ENCODE data around the gene ZNF831. TPM values are rescaled to one million over a fixed set of nuclear protein-coding genes. Genes with fewer than 3 reads are reported as not detected.

Gene ZNF831
- polyA plus RNA-seq, 3 donors = 0.07 to 0.10 (median 0.07) TPM

DNA sequence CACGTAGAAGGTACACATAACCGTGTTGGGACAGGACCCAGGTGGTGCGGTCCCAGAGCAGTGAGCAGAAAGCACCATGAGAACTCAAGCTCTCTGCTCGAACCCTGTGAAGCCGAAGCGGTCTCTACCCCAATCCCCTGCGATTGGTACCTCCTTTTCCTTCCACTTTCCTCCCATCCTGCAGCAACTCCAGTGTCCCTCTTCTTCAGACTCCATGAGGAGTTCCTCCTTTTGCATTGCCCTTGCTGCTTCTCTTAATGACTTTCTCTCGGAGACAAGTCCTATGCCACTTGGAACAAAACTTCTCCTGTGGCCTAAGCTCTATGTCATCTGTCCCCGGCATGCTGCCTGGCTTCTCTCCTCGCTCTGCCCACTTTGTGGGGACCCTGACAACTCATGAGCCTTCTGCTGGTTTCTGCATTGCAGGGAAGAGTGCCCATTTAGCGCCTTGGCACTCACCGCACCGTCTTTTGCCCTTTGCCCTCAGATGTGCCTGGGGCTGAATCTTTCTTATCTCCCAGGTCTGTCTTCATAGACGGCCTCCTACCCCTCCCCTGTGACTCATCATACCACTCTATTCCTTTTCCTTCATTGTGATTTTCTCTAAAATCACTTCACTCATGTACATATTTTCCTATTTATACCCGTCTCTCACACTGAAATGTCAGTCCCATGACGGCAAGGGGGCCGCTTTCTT lies 9.2 kb upstream of the ZNF831 start:
- DNase-seq (ENCODE audit: low read depth in 3 of 3, low spot score in 2 of 3) = no peak

DNA sequence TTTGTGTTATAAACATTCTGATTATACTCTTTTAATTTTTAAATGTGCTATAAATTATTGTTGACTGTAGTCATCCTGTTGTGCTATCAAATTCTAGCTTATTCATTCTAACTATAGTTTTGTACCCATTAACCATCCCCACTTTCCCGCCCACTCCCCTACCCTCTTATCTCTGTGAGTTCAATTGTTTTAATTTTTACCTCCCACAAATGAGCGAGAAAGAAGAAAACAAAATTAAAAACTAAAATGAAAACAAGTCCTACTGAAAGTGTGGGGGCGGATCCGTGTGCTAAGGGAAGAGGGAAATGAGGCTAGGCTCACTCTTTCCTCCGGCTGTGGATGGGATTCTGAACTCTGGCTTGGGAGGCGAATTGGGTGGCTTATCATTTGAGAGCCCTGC lies 6.6 kb upstream of the ZNF831 start:
- DNase-seq (ENCODE audit: low read depth in 3 of 3, low spot score in 2 of 3) = no peak

GRCh38 chr20:59157531-59157930 lies 6.1 kb upstream of the ZNF831 start:
- no peak for DNase-seq (ENCODE audit: low read depth in 3 of 3, low spot score in 2 of 3)

GRCh38 chr20:59157961-59158541 lies 5.6 kb upstream of the ZNF831 start:
- DNase-seq (ENCODE audit: low read depth in 3 of 3, low spot score in 2 of 3) = no peak

GRCh38 chr20:59158673-59159072 lies 4.9 kb upstream of the ZNF831 start:
- no peak for DNase-seq (ENCODE audit: low read depth in 3 of 3, low spot score in 2 of 3)

GRCh38 chr20:59159091-59159490 lies 4.5 kb upstream of the ZNF831 start:
- DNase-seq (ENCODE audit: low read depth in 3 of 3, low spot score in 2 of 3) = no peak

GRCh38 chr20:59159493-59160376 lies 3.9 kb upstream of the ZNF831 start:
- DNase-seq (ENCODE audit: low read depth in 3 of 3, low spot score in 2 of 3) = no peak

GRCh38 chr20:59160389-59161115 lies 3.1 kb upstream of the ZNF831 start:
- no peak for DNase-seq (ENCODE audit: low read depth in 3 of 3, low spot score in 2 of 3)

DNA sequence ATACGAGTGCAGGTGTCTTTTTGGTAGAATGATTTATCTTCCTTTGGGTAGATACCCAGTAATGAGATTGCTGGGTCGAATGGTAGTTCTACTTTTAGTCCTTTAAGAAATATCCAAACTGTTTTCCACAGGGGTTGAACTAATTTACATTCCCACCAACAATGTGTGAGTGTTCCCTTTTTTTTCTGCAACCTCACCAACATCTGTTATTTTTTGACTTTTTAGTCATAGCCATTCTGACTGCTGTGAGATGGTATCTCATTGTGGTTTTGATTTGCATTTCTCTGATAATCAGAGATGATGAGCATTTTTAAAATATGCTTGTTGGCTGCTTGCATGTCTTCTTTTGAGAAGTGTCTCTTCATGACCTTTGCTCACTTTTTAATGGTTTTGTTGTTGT lies 1.9 kb upstream of the ZNF831 start:
- no peak for DNase-seq (ENCODE audit: low read depth in 3 of 3, low spot score in 2 of 3)

GRCh38 chr20:59164686-59165391 lies 1.2 kb downstream of the ZNF831 start:
- DNase-seq (ENCODE audit: low read depth in 3 of 3, low spot score in 2 of 3) = no peak

- no peak for DNase-seq (ENCODE audit: low read depth in 3 of 3, low spot score in 2 of 3)
These were observed 1.8 kb downstream of the ZNF831 start for GRCh38 chr20:59165396-59165795.

GRCh38 chr20:59165891-59166709 lies 2.5 kb downstream of the ZNF831 start:
- DNase-seq (ENCODE audit: low read depth in 3 of 3, low spot score in 2 of 3) = no peak

GRCh38 chr20:59170406-59171349 lies 7.1 kb downstream of the ZNF831 start:
- DNase-seq (ENCODE audit: low read depth in 3 of 3, low spot score in 2 of 3) = no peak

- DNase-seq (ENCODE audit: low read depth in 3 of 3, low spot score in 2 of 3) = no peak
These were observed 8.4 kb downstream of the ZNF831 start for GRCh38 chr20:59171986-59172385.

DNA sequence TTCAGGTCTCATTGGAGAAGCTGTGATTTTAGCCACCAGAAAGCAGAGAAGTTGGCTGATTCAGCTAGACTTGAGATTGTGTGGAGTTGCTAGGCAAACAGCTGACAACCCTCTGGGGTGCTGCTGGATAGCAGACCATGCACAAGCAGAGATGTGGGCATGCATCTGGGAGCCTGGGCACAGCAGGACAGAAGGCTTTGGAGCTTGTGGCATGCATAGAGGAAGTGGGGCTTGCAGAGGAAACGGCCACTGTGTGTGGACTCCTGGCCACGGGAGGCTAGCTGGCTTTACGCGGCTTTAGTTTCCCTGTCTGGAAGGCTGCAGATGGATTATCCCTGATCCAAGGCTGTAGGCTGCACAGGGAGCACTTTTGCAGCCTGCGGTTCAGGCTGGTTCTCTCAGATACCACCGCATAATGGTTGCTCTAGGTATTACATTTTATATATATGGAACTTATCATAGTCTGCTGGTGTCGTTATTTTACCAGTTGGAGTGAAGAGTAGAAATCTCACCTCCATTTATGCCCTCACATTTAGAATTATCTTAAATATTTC lies 10.4 kb downstream of the ZNF831 start:
- no peak for DNase-seq (ENCODE audit: low read depth in 3 of 3, low spot score in 2 of 3)

DNA sequence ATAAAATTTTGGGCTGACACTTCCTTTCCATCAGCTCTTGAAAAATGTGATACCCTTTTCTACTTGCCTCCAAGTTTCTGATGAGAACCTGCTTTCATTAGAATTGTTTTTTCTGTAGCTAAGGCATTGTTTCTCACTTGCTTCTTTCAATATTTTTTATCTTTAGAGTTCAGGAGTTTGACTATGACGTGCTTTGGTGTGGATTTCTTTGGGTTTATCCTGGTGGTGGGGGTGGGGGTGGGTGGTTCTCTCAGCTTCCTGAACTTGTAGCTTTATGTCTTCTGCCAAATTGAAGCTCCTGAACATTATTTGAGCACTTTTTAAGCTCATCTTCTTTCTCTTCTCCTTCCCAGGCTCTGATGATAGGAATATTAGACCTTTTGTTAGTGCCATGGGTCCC lies 11.4 kb downstream of the ZNF831 start:
- DNase-seq (ENCODE audit: low read depth in 3 of 3, low spot score in 2 of 3) = no peak

DNA sequence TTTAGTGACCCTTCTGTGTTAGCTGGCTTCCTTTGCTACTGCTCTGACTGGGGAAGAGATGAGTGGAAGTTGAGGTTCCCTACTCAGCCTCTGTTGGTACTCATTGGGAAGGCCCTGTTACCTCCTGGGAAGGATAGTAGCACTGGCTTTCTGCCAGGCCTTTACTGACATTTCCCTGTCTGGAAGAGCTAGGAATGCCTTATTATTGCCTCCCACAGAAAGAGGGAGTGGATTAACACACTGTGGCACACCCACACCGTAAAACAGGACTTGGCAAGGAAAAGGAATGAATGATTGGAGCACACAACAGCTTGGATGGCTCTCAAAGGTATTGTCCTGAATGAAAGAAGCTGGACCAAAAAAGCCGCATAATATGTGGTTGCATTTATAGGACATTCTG lies 12.2 kb downstream of the ZNF831 start:
- DNase-seq (ENCODE audit: low read depth in 3 of 3, low spot score in 2 of 3) = no peak

DNA sequence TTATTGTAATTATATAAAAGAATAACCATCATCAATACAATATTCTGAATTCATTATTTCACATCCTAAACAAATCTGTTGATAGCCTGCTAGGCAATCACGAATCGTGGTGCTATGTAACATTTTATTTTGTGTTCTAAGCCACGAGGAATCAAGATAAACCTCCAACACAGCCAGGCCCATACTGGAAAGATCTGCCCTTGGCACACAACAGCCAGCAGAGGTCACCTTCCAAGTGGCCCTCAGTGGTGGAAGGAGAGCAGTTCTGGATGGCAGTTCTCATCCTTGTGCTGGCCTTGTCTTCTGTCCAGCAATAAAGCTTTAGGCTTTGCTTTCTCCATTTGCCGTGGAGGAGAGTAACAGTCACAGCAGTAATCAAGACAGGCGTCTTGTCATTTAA lies 13.2 kb downstream of the ZNF831 start:
- no peak for DNase-seq (ENCODE audit: low read depth in 3 of 3, low spot score in 2 of 3)

Data from right renal cortex interstitium (tissue), 3 donors.